ENCODE measurements around the gene LRRC25. TPM values are rescaled to one million over a fixed set of nuclear protein-coding genes. Genes with fewer than 3 reads are reported as not detected.

Gene LRRC25
- total RNA-seq (2014; rRNA removed; shearing (Covaris generic)): not detected in 2 replicates
- not detected in 2 replicates for polyA plus RNA-seq (2015; cell fraction: cytosol; rRNA removed)
- 0.08 TPM in 1 of 2 replicates, not detected in the other for polyA plus RNA-seq (2015; cell fraction: nucleus; rRNA removed)

DNA sequence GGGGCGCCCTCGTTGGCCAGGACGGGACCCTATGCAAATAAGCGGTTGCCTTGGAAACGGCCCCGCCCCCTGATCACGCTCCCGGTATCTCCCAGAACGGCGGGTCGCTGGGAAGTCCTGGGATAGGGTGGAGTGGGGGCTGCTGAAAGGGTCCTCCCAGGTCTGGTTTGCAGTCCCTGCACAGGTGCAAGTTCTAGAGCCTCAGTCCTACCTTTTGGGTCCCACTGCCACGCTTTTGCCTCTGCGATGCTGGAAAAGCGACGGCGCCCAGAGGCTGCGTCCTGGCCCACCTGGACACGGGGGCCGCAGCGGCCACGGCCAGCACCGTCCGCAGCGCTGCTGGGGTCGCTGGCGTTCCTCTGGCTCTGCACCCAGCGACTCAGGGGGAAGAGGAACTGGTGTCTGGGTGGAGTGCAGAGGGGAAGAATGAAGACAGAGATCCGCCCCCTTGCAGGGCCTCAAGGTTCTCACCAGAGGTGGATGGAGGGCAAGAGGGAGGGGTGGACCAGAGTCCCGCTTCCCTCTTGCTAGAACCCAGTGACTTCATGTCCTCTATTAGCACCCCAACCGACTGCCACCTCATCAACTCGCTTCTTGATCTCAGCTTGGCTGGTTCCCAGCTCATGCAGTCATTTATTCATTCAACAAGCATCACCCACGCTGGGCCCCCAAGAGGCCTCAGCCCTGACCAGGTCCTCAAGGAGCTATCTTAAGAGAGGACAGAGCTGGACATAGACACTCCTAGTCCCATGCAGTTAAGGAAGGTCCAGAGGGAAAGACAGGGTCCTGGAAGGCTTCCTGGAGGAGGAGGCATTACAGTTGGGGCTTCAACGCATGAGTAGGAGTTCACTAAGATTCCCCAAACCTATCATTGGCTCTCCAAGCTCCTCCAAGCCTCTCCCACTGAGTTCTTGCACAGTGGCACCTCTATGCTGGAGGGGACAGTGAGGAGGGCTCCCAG is at the start of gene LRRC25:
LRRC25 (minus strand) TSS at position 381 of the 961 bp plus-strand sequence. CDS start 659 bp downstream, outside the sequence.
- DNase-seq (ENCODE audit: low read depth): no peak

GRCh38 chr19:18446811-18447359 is 49.5 kb upstream of the LRRC25 start:
- DNase-seq (ENCODE audit: low read depth): no peak

DNA sequence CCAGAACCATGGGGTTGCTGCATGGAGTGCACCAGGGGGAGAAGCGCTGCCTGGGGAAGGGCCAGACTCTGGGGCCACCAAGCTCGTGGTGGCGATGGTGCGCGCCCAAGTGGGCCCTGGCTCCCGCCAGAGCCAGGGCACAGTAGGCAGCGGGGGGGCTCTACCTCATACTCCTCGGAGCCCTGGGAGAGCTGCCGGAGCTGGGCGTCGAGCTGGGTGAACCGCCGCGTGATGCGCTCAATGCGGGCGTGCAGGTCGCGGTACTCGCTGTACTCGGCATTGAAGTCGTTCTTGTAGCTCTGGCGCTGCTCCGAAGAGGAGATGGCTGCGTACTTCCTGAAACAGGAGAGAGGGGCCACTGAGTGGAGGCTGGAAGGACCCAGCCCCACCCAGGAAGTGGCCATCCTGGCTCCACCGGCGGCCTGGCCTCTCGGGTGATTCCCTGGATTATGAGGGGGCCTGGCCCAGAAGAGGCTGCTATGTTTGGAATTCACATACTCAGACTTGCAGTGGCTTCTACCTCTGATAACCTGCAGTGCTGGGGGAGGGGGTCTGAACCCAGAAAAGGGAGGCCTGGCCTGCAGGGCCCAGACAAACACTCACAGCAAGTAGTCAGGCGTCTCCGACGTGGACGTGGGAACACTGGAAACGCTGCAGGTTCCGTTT is 48.9 kb upstream of the LRRC25 start:
- no peak for DNase-seq (ENCODE audit: low read depth)

- no peak for DNase-seq (ENCODE audit: low read depth)
Measured at GRCh38 chr19:18445262-18445948, 48.0 kb upstream of the LRRC25 start.

GRCh38 chr19:18444513-18444912 is 47.1 kb upstream of the LRRC25 start:
- no peak for DNase-seq (ENCODE audit: low read depth)

- no peak for DNase-seq (ENCODE audit: low read depth)
Measured at GRCh38 chr19:18443831-18444230, 46.4 kb upstream of the LRRC25 start.

DNA sequence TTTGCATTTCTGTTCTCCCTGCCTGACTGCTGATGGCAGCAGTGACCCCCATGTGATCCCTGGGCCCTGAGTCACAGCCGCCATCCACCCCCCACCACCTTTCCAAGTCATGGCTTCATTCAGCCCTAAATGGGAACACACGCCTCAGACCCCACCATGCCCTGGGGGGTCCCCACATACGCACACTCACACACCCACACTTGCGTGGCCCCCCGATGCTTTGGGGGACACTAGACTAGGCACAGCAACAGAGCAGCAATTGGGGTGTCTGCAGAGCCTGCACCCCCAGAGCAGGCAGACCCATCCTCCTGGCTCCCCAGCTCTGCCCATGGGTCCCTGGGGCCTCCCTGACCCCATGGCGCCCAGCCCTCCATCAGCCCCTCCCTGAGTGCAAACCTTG is 46.0 kb upstream of the LRRC25 start:
- no peak for DNase-seq (ENCODE audit: low read depth)

DNA sequence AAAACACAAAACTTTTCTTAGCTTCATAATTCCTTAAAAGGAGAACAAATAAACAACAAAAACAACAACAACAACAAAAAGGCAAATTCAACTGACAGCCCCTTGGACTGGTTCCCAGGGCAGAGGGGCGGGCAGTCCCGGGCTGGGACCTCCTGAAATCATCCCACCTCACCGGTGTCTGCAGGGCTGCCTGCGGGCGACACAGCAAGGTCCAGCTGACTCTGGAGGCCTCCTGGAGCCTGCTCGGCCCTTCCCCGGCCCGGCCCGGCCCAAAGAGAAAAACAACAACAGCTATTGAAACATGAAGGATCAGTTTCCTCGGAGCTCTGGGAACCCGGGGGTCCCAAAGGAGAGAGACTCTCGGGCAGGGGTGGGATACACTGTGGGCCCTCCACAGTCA is 45.5 kb upstream of the LRRC25 start:
- no peak for DNase-seq (ENCODE audit: low read depth)

- DNase-seq (ENCODE audit: low read depth): no peak
Measured at GRCh38 chr19:18441804-18442788, 44.7 kb upstream of the LRRC25 start.

- DNase-seq (ENCODE audit: low read depth): no peak
Measured at GRCh38 chr19:18440936-18441803, 43.7 kb upstream of the LRRC25 start.

DNA sequence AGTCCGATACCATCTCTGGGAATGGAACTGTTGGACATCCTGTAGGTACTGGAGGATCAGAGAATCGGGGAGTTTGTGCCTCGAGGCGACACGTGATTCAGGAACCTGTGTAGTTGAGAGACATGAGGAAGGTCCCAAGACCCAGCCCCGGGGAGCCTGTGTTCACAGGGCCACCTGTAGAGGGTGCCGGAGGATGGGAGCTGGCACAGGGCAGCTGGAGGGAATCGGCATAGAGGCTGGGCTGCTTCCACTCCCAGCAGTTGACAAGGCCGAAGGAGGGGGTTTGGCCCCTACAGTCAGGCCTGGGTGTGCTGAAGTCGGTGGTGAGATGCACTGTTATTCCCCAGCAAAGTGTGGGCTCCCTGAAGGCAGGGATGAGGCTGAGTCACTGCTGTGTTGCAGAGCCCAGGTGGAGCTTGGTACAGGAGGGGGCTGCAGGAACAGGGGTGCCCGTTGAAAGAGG is 43.0 kb upstream of the LRRC25 start:
- DNase-seq (ENCODE audit: low read depth): peak; percentile 33

GRCh38 chr19:18439910-18440237 is 42.5 kb upstream of the LRRC25 start:
- no peak for DNase-seq (ENCODE audit: low read depth)

GRCh38 chr19:18439025-18439909 is 41.8 kb upstream of the LRRC25 start:
- no peak for DNase-seq (ENCODE audit: low read depth)

DNA sequence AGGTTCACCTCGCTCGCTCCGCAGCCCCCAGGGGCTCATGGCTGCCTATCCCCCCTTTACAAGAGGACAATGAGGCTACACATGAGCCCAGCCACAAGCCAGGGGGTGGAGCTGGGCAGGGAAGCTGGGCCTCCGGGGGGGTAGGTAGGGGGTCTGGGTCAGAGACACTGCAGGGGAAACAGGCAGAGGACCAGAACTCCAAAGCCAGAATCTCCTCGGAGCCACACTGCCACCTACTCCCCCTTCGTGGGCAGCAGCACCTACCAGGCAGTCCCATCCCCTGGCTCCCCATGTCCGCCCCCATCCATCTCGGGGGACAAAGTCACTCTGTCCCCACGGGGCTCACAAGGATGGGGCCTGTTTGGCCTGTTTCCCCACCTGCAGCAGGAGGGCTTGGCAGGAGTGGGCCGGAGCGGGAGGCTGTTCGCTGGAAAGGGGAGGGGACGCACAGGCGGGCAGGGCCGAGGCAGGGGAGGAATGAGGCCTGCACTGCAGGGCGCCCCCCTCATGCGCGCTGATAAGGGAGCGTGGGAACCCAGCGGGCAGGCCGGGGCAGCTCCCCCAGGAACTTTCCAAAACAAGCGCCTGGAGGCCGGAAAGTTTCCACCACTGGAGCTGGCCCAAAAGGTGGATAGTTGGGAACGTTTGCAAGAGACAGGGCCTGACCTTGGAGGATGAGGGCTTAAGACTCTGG is 41.1 kb upstream of the LRRC25 start:
- DNase-seq (ENCODE audit: low read depth): no peak

- no peak for DNase-seq (ENCODE audit: low read depth)
Measured at GRCh38 chr19:18437491-18438330, 40.3 kb upstream of the LRRC25 start, which contains the start of gene ISYNA1. ISYNA1 (minus strand) TSS chr19:18438133; CDS start chr19:18437979, 154 bp downstream.

Measured in HT1080 (cell line).